Muscle layer of colon (tissue), 2 donors: ENCODE measurements around the gene MUC21.
"Not testable (repeated sequence)": the region's sequence is repeated elsewhere in the genome, so short reads cannot be mapped to it uniquely, and the experiment has no call there.

Experiments used
- H3K27ac ChIP-seq: one replicate; pipeline ENCODE4 v1.7.0; 2013; ENCODE audit warnings: low read depth, mild to moderate bottlenecking, low read length, moderate library complexity
- H3K27me3 ChIP-seq, 2 donors: one replicate each; pipeline ENCODE4 v1.7.0; 2013; ENCODE audit warnings: low read length in 2 of 2, mild to moderate bottlenecking in 2 of 2; ENCODE audit not compliant: insufficient read depth in 2 of 2, control insufficient read depth in 1 of 2
- H3K36me3 ChIP-seq: one replicate; pipeline ENCODE4 v1.7.0; 2013; ENCODE audit warnings: mild to moderate bottlenecking, low read length; ENCODE audit not compliant: insufficient read depth
- H3K4me1 ChIP-seq: one replicate; pipeline ENCODE4 v1.7.0; 2013; ENCODE audit warnings: mild to moderate bottlenecking, low read length; ENCODE audit not compliant: insufficient read depth
- H3K4me3 ChIP-seq, 2 donors: one replicate each; pipeline ENCODE4 v1.7.0; 2013; ENCODE audit warnings: low read length in 2 of 2, low read depth in 1 of 2, mild to moderate bottlenecking in 1 of 2, moderate library complexity in 1 of 2
- H3K9ac ChIP-seq: one replicate; pipeline ENCODE4 v1.7.0; 2013; ENCODE audit warnings: low read length
- H3K9me3 ChIP-seq: one replicate; pipeline ENCODE4 v1.7.0; 2013; ENCODE audit warnings: mild to moderate bottlenecking, low read length
- donor health status: abdominal sarcoma.
- donor health status: Adenocarcinoma of cecum.

MUC21 gene

GRCh38 chr6:31011153-31011552, 27.6 kb downstream of the MUC21 start:
- no peaks in the 10 kb centered on the region for H3K4me1 ChIP-seq
- H3K27ac ChIP-seq, result no peak overlapping the region
- H3K9ac ChIP-seq, result no peak overlapping the region
- H3K27me3 ChIP-seq, result peaks cover 0 to 3% of the 10 kb centered on the region in 2 donors
- no peak overlapping the region for H3K4me3 ChIP-seq
- no peaks in the 10 kb centered on the region for H3K36me3 ChIP-seq
- peaks cover 8% of the 10 kb centered on the region for H3K9me3 ChIP-seq

- Histone ChIP-seq H3K27ac (no peak overlapping the region), H3K9me3 (peaks cover 8% of the 10 kb centered on the region), H3K9ac (no peak overlapping the region), H3K36me3 (no peaks in the 10 kb centered on the region), H3K4me3 (no peak overlapping the region), H3K4me1 (no peaks in the 10 kb centered on the region), H3K27me3 (peaks cover 0 to 9% of the 10 kb centered on the region in 2 donors)
These were observed 33.3 kb downstream of the MUC21 start for GRCh38 chr6:31016659-31017299.

GRCh38 chr6:31017436-31017835, 33.9 kb downstream of the MUC21 start:
- not testable (repeated sequence) for H3K27me3 ChIP-seq, H3K9ac ChIP-seq, H3K4me3 ChIP-seq, H3K9me3 ChIP-seq, H3K36me3 ChIP-seq, H3K27ac ChIP-seq, H3K4me1 ChIP-seq

- Histone ChIP-seq H3K9ac (no peak overlapping the region), H3K27ac (no peak overlapping the region), H3K4me1 (no peaks in the 10 kb centered on the region), H3K36me3 (no peaks in the 10 kb centered on the region), H3K9me3 (peaks cover 5% of the 10 kb centered on the region), H3K27me3 (peaks cover 0 to 5% of the 10 kb centered on the region in 2 donors), H3K4me3 (no peak overlapping the region)
These were observed 36.5 kb downstream of the MUC21 start for GRCh38 chr6:31020057-31020456.

GRCh38 chr6:31020631-31021255, 37.2 kb downstream of the MUC21 start:
- not testable (repeated sequence) for H3K36me3 ChIP-seq

GRCh38 chr6:31021705-31022531, 38.4 kb downstream of the MUC21 start:
- not testable (repeated sequence) for H3K27ac ChIP-seq, H3K4me1 ChIP-seq, H3K36me3 ChIP-seq

More at GRCh38 chr6:31020631-31021255, 37.2 kb downstream of the MUC21 start:
- H3K4me1 ChIP-seq, H3K4me3 ChIP-seq, H3K27ac ChIP-seq, H3K27me3 ChIP-seq, H3K9me3 ChIP-seq, H3K9ac ChIP-seq: not testable (repeated sequence)

GRCh38 chr6:31025595-31025994, 42.1 kb downstream of the MUC21 start:
- Histone ChIP-seq H3K27ac (no peak overlapping the region), H3K27me3 (no peaks in the 10 kb centered on the region), H3K4me3 (no peak overlapping the region), H3K36me3 (no peaks in the 10 kb centered on the region), H3K9ac (no peak overlapping the region), H3K4me1 (no peaks in the 10 kb centered on the region), H3K9me3 (no peaks in the 10 kb centered on the region)

More at GRCh38 chr6:31021705-31022531, 38.4 kb downstream of the MUC21 start:
- not testable (repeated sequence) for H3K9ac ChIP-seq, H3K27me3 ChIP-seq, H3K4me3 ChIP-seq, H3K9me3 ChIP-seq

GRCh38 chr6:31031095-31031494, 47.6 kb downstream of the MUC21 start:
- Histone ChIP-seq H3K4me1 (no peaks in the 10 kb centered on the region), H3K27me3 (no peaks in the 10 kb centered on the region), H3K4me3 (no peak overlapping the region), H3K9ac (no peak overlapping the region), H3K9me3 (no peaks in the 10 kb centered on the region), H3K27ac (no peak overlapping the region), H3K36me3 (no peaks in the 10 kb centered on the region)

GRCh38 chr6:31033075-31033474, 49.6 kb downstream of the MUC21 start:
- H3K4me3 ChIP-seq, result no peak overlapping the region
- H3K27ac ChIP-seq, result no peak overlapping the region
- no peaks in the 10 kb centered on the region for H3K9me3 ChIP-seq
- no peaks in the 10 kb centered on the region for H3K27me3 ChIP-seq
- H3K9ac ChIP-seq, result no peak overlapping the region
- no peaks in the 10 kb centered on the region for H3K36me3 ChIP-seq
- no peaks in the 10 kb centered on the region for H3K4me1 ChIP-seq

GRCh38 chr6:31035862-31036497, 52.5 kb downstream of the MUC21 start:
- H3K36me3 ChIP-seq, result no peaks in the 10 kb centered on the region
- H3K4me1 ChIP-seq, result no peaks in the 10 kb centered on the region
- no peak overlapping the region for H3K27ac ChIP-seq
- H3K27me3 ChIP-seq, result no peaks in the 10 kb centered on the region
- H3K9ac ChIP-seq, result no peak overlapping the region
- no peak overlapping the region for H3K4me3 ChIP-seq
- no peaks in the 10 kb centered on the region for H3K9me3 ChIP-seq

- Histone ChIP-seq H3K9ac (no peak overlapping the region), H3K36me3 (no peaks in the 10 kb centered on the region), H3K9me3 (no peaks in the 10 kb centered on the region), H3K4me3 (no peak overlapping the region), H3K27me3 (no peaks in the 10 kb centered on the region), H3K27ac (no peak overlapping the region), H3K4me1 (no peaks in the 10 kb centered on the region)
These were observed 53.7 kb downstream of the MUC21 start for GRCh38 chr6:31037169-31037568.
